OCI-LY7 (cell line): ENCODE data around the gene FAM236C. TPM values are rescaled to one million over a fixed set of nuclear protein-coding genes. Genes with fewer than 3 reads are reported as not detected.

Experiments used
- total RNA-seq, 2 experiments: library from RNA; depleted of rRNA in 1 of 2; stranded (reverse); fragments of >200 nt in 1 of 2; shearing (Covaris generic) in 1 of 2; gene quantifications; 2 replicates each; pipeline ENCODE4 v1.2.3, GENCODE V29; 2014 to 2022

Gene FAM236C
- total RNA-seq, 2 experiments from 2014 or later, result not detected

Other genes with a start within 250 kb of the FAM236C start
- gene PHKA1, start 198.3 kb upstream of the FAM236C start, total RNA-seq (2014; rRNA removed; shearing (Covaris generic)), result 0.09 TPM in 1 of 2 replicates, not detected in the other
- not detected in 2 replicates for gene PHKA1, start 198.3 kb upstream of the FAM236C start, total RNA-seq (2022)
- not detected in 2 replicates for gene DMRTC1B, start 135.7 kb upstream of the FAM236C start, total RNA-seq (2014; rRNA removed; shearing (Covaris generic))
- not detected in 2 replicates for gene DMRTC1B, start 135.7 kb upstream of the FAM236C start, total RNA-seq (2022)
- gene FAM236B, start 130.0 kb upstream of the FAM236C start, total RNA-seq (2014; rRNA removed; shearing (Covaris generic)), result not detected in 2 replicates
- gene FAM236B, start 130.0 kb upstream of the FAM236C start, total RNA-seq (2022), result not detected in 2 replicates
- not detected in 2 replicates for gene FAM236D, start 104.4 kb upstream of the FAM236C start, total RNA-seq (2014; rRNA removed; shearing (Covaris generic))
- gene FAM236D, start 104.4 kb upstream of the FAM236C start, total RNA-seq (2022), result not detected in 2 replicates
- gene FAM236A, start 25.6 kb downstream of the FAM236C start, total RNA-seq (2014; rRNA removed; shearing (Covaris generic)), result not detected in 2 replicates
- not detected in 2 replicates for gene FAM236A, start 25.6 kb downstream of the FAM236C start, total RNA-seq (2022)
- not detected in 2 replicates for gene DMRTC1, start 31.2 kb downstream of the FAM236C start, total RNA-seq (2014; rRNA removed; shearing (Covaris generic))
- gene DMRTC1, start 31.2 kb downstream of the FAM236C start, total RNA-seq (2022), result not detected in 2 replicates
- not detected in 2 replicates for gene PABPC1L2B, start 90.3 kb downstream of the FAM236C start, total RNA-seq (2014; rRNA removed; shearing (Covaris generic))
- gene PABPC1L2B, start 90.3 kb downstream of the FAM236C start, total RNA-seq (2022), result not detected in 2 replicates
- gene PABPC1L2A, start 166.9 kb downstream of the FAM236C start, total RNA-seq (2014; rRNA removed; shearing (Covaris generic)), result not detected in 2 replicates
- not detected in 2 replicates for gene PABPC1L2A, start 166.9 kb downstream of the FAM236C start, total RNA-seq (2022)